Parathyroid adenoma (tissue), 2 donors: Measurements from ENCODE around the gene APLP1.
A peak's percentile ranks its signal among the peaks of the same experiment; 100 is the strongest.
"Not testable (repeated sequence)": the region's sequence is repeated elsewhere in the genome, so short reads cannot be mapped to it uniquely, and the experiment has no call there.

Experiments
- H2AFZ ChIP-seq: fragments of 300-600 bp; sonication (generic); one replicate; pipeline ENCODE4 v1.7.0; 2017; ENCODE audit warnings: antibody characterized with exemption, mild to moderate bottlenecking
- H3K27ac ChIP-seq: fragments of 300-600 bp; sonication (generic); one replicate; pipeline ENCODE4 v1.7.0; 2017
- H3K27me3 ChIP-seq: fragments of 300-600 bp; sonication (generic); one replicate; pipeline ENCODE4 v1.7.0; 2017; ENCODE audit warnings: low read length; ENCODE audit not compliant: control insufficient read depth, insufficient read depth
- H3K36me3 ChIP-seq: fragments of 300-600 bp; sonication (generic); one replicate; pipeline ENCODE4 v1.7.0; 2017; ENCODE audit warnings: low read length; ENCODE audit not compliant: control insufficient read depth, insufficient read depth
- H3K4me1 ChIP-seq: fragments of 300-600 bp; sonication (generic); one replicate; pipeline ENCODE4 v1.7.0; 2017; ENCODE audit warnings: control low read depth
- H3K4me2 ChIP-seq: fragments of 300-600 bp; sonication (generic); one replicate; pipeline ENCODE4 v1.7.0; 2017; ENCODE audit warnings: low read length
- H3K4me3 ChIP-seq: fragments of 300-600 bp; sonication (generic); one replicate; pipeline ENCODE4 v1.7.0; 2017; ENCODE audit warnings: low read depth, low read length
- H3K79me2 ChIP-seq: fragments of 300-600 bp; sonication (generic); one replicate; pipeline ENCODE4 v1.7.0; 2017; ENCODE audit warnings: control low read depth
- H3K9ac ChIP-seq: fragments of 300-600 bp; sonication (generic); one replicate; pipeline ENCODE4 v1.7.0; 2017; ENCODE audit warnings: mild to moderate bottlenecking
- H3K9me3 ChIP-seq: fragments of 300-600 bp; sonication (generic); one replicate; pipeline ENCODE4 v1.7.0; 2017; ENCODE audit warnings: low read length; ENCODE audit not compliant: control insufficient read depth
- CTCF ChIP-seq: fragments of 300-600 bp; sonication (generic); IDR thresholded peaks from one replicate; pipeline ENCODE4 v1.7.0; 2017; ENCODE audit warnings: antibody characterized with exemption, mild to moderate bottlenecking
- donor health status: primary hyperparathyroidism.

APLP1 gene

GRCh38 chr19:35908010-35908441 is 39.7 kb downstream of the APLP1 start, which contains the start of gene TYROBP:
TYROBP (minus strand) TSS chr19:35908295; CDS start chr19:35908228, 67 bp downstream.
- no peak for TF ChIP-seq CTCF
- H3K36me3 ChIP-seq = no peaks in the 10 kb centered on the region
- H3K27me3 ChIP-seq = no peaks in the 10 kb centered on the region
- peak within 1 kb of the TSS; percentile 13 for H3K27ac ChIP-seq
- H3K4me3 ChIP-seq = no peak within 1 kb of the TSS
- no peak within 1 kb of the TSS for H3K9ac ChIP-seq
- peaks cover 10% of the 10 kb centered on the region for H3K4me1 ChIP-seq
- no peak within 1 kb of the TSS for H3K4me2 ChIP-seq
- H2AFZ ChIP-seq = peak within 1 kb of the TSS; percentile 68
- no peaks in the 10 kb centered on the region for H3K9me3 ChIP-seq
- H3K79me2 ChIP-seq = no peaks in the 10 kb centered on the region

GRCh38 chr19:35908973-35909683 is 40.8 kb downstream of the APLP1 start:
- TF ChIP-seq CTCF = no peak
- Histone ChIP-seq H3K79me2 (no peaks in the 10 kb centered on the region), H3K36me3 (no peaks in the 10 kb centered on the region), H3K4me2 (no peak overlapping the region), H3K9me3 (no peaks in the 10 kb centered on the region), H3K27ac (no peak overlapping the region), H3K9ac (no peak overlapping the region), H2AFZ (no peak overlapping the region), H3K4me3 (no peak overlapping the region), H3K4me1 (peaks cover 5% of the 10 kb centered on the region), H3K27me3 (no peaks in the 10 kb centered on the region)

- no peaks in the 10 kb centered on the region for H3K79me2 ChIP-seq
- no peak for TF ChIP-seq CTCF
- no peaks in the 10 kb centered on the region for H3K9me3 ChIP-seq
- no peak overlapping the region for H3K4me2 ChIP-seq
- H3K4me1 ChIP-seq = peaks cover 5% of the 10 kb centered on the region
- H2AFZ ChIP-seq = no peak overlapping the region
- H3K9ac ChIP-seq = no peak overlapping the region
- H3K36me3 ChIP-seq = no peaks in the 10 kb centered on the region
- no peak overlapping the region for H3K4me3 ChIP-seq
- peak overlapping the region; percentile 7 for H3K27ac ChIP-seq
- H3K27me3 ChIP-seq = no peaks in the 10 kb centered on the region
Observed at GRCh38 chr19:35909684-35910035, 41.3 kb downstream of the APLP1 start.

- not testable (repeated sequence) for H3K79me2 ChIP-seq, H3K27ac ChIP-seq, H2AFZ ChIP-seq, H3K36me3 ChIP-seq, H3K9ac ChIP-seq, H3K4me3 ChIP-seq, H3K4me2 ChIP-seq, H3K9me3 ChIP-seq, H3K27me3 ChIP-seq, H3K4me1 ChIP-seq
Observed at GRCh38 chr19:35910355-35910754, 42.0 kb downstream of the APLP1 start.

- TF ChIP-seq CTCF = no peak
- no peak overlapping the region for H3K27ac ChIP-seq
Observed at GRCh38 chr19:35911173-35911572, 42.8 kb downstream of the APLP1 start.

More at GRCh38 chr19:35911173-35911572, 42.8 kb downstream of the APLP1 start:
- no peaks in the 10 kb centered on the region for H3K36me3 ChIP-seq
- H2AFZ ChIP-seq = no peak overlapping the region
- no peak overlapping the region for H3K9ac ChIP-seq
- H3K79me2 ChIP-seq = no peaks in the 10 kb centered on the region
- H3K4me3 ChIP-seq = no peak overlapping the region
- H3K4me2 ChIP-seq = no peak overlapping the region
- H3K9me3 ChIP-seq = no peaks in the 10 kb centered on the region
- no peaks in the 10 kb centered on the region for H3K27me3 ChIP-seq
- peaks cover 5% of the 10 kb centered on the region for H3K4me1 ChIP-seq
